ENCODE results near the gene PIAS3.
A peak's percentile ranks its signal among the peaks of the same experiment; 100 is the strongest.
"Not testable (repeated sequence)": the region's sequence is repeated elsewhere in the genome, so short reads cannot be mapped to it uniquely, and the experiment has no call there.

The PIAS3 gene

GRCh38 chr1:145871994-145872924, 13.4 kb upstream of the PIAS3 start:
- no peak for DNase-seq

GRCh38 chr1:145868232-145868631, 9.4 kb upstream of the PIAS3 start:
- no peak for DNase-seq

- no peak for DNase-seq
Observed at GRCh38 chr1:145863282-145864018, 4.6 kb upstream of the PIAS3 start.

GRCh38 chr1:145859491-145860023, 676 bp upstream of the PIAS3 start:
- DNase-seq = peak; percentile 75

GRCh38 chr1:145858238-145858900, 512 bp downstream of the PIAS3 start:
- DNase-seq = peak; percentile 49

- DNase-seq = no peak
Observed at GRCh38 chr1:145857170-145857569, 1.7 kb downstream of the PIAS3 start.

- no peak for DNase-seq
Observed at GRCh38 chr1:145855426-145855948, 3.4 kb downstream of the PIAS3 start.

GRCh38 chr1:145849356-145850160, 9.3 kb downstream of the PIAS3 start:
- DNase-seq = no peak

- DNase-seq = no peak
Observed at GRCh38 chr1:145847827-145848226, 11.1 kb downstream of the PIAS3 start.

- DNase-seq = peak; percentile 0
Observed at GRCh38 chr1:145846201-145846612, 12.7 kb downstream of the PIAS3 start.

- peak; percentile 66 for DNase-seq
Observed at GRCh38 chr1:145845514-145846161, 13.2 kb downstream of the PIAS3 start, which contains the start of gene NUDT17. NUDT17 (plus strand) TSS chr1:145845630; CDS start chr1:145845641, 11 bp downstream.

GRCh38 chr1:145845144-145845513, 13.8 kb downstream of the PIAS3 start:
- no peak for DNase-seq

- DNase-seq = no peak
Observed at GRCh38 chr1:145843031-145843430, 15.8 kb downstream of the PIAS3 start.

- no peak for DNase-seq
Observed at GRCh38 chr1:145837656-145838055, 21.2 kb downstream of the PIAS3 start.

- not testable (repeated sequence) for DNase-seq
Observed at GRCh38 chr1:145830810-145831209, 28.1 kb downstream of the PIAS3 start.

GRCh38 chr1:145828367-145829026, 30.4 kb downstream of the PIAS3 start:
- DNase-seq = no peak

GRCh38 chr1:145827966-145828365, 30.9 kb downstream of the PIAS3 start:
- DNase-seq = no peak

- no peak for DNase-seq
Observed at GRCh38 chr1:145826030-145826429, 32.9 kb downstream of the PIAS3 start.

GRCh38 chr1:145824499-145824842, 34.4 kb downstream of the PIAS3 start:
- DNase-seq = no peak

GRCh38 chr1:145823565-145824498, 35.0 kb downstream of the PIAS3 start, which contains the start of the genes POLR3C and RNF115:
POLR3C (plus strand) TSS chr1:145824200; CDS start chr1:145825777, 1,577 bp downstream.
RNF115 (minus strand) TSS chr1:145824095; CDS start chr1:145823873, 222 bp downstream.
- peak; percentile 86 for DNase-seq

Measured in NCI-H1436 (cell line).